GM18519 (cell line): ENCODE results near the gene ABCC4.
"Not testable (repeated sequence)": the region's sequence is repeated elsewhere in the genome, so short reads cannot be mapped to it uniquely, and the experiment has no call there.

ENCODE experiments used
- ATAC-seq: cut with Tn5 transposase; IDR thresholded peaks from one replicate; pipeline ENCODE4 v1.9.1; 2021; ENCODE audit warnings: mild to moderate bottlenecking, moderate library complexity; ENCODE audit not compliant: unreplicated experiment, low FRiP score

Gene ABCC4

GRCh38 chr13:95298971-95299621 is 2.2 kb downstream of the ABCC4 start:
- ATAC-seq: no peak

GRCh38 chr13:95298169-95298965 is 2.9 kb downstream of the ABCC4 start:
- no peak for ATAC-seq

- no peak for ATAC-seq
Measured at GRCh38 chr13:95296326-95296925, 4.8 kb downstream of the ABCC4 start.

- no peak for ATAC-seq
Measured at GRCh38 chr13:95295026-95295425, 6.2 kb downstream of the ABCC4 start.

GRCh38 chr13:95292622-95293021 is 8.6 kb downstream of the ABCC4 start:
- ATAC-seq: no peak

GRCh38 chr13:95289901-95290300 is 11.3 kb downstream of the ABCC4 start:
- ATAC-seq: not testable (repeated sequence)

GRCh38 chr13:95289020-95289444 is 12.2 kb downstream of the ABCC4 start:
- ATAC-seq: no peak

- no peak for ATAC-seq
Measured at GRCh38 chr13:95284436-95284835, 16.8 kb downstream of the ABCC4 start.

- ATAC-seq: no peak
Measured at GRCh38 chr13:95279016-95279415, 22.2 kb downstream of the ABCC4 start.

- ATAC-seq: no peak
Measured at GRCh38 chr13:95276037-95276505, 25.2 kb downstream of the ABCC4 start.

- no peak for ATAC-seq
Measured at GRCh38 chr13:95275322-95276036, 25.8 kb downstream of the ABCC4 start.

GRCh38 chr13:95273592-95274132 is 27.6 kb downstream of the ABCC4 start:
- ATAC-seq: not testable (repeated sequence)

GRCh38 chr13:95272076-95272475 is 29.2 kb downstream of the ABCC4 start:
- not testable (repeated sequence) for ATAC-seq

GRCh38 chr13:95269756-95270155 is 31.5 kb downstream of the ABCC4 start:
- ATAC-seq: no peak

- ATAC-seq: not testable (repeated sequence)
Measured at GRCh38 chr13:95268343-95269065, 32.7 kb downstream of the ABCC4 start.

GRCh38 chr13:95267662-95268342 is 33.4 kb downstream of the ABCC4 start:
- no peak for ATAC-seq

- ATAC-seq: no peak
Measured at GRCh38 chr13:95264225-95264624, 37.0 kb downstream of the ABCC4 start.

- no peak for ATAC-seq
Measured at GRCh38 chr13:95262837-95263384, 38.3 kb downstream of the ABCC4 start.

GRCh38 chr13:95261956-95262355 is 39.3 kb downstream of the ABCC4 start:
- no peak for ATAC-seq
